RWPE1 (cell line): Measurements from ENCODE around the gene EML4.

Experiments
- CTCF ChIA-PET: fragments of 350-600 bp; sonication (Branson Sonifier 250); formaldehyde crosslinking; extraction: SDS; loops from one replicate; lab custom pipeline; 2021; lab: Yijun Ruan, JAX
- POLR2A ChIA-PET: fragments of 400-600 bp; formaldehyde crosslinking; extraction: SDS; loops from one replicate; lab custom pipeline; 2020; ENCODE audit warnings: antibody characterized with exemption; ENCODE audit not compliant: low non-redundant PET; lab: Yijun Ruan, JAX
- DNase-seq: peaks from one replicate; pipeline ENCODE4 v3.0.0; 2012; ENCODE audit warnings: low spot score
- H3K27ac ChIP-seq: fragments of 450-650 bp; 2 replicates; pipeline ENCODE4 v1.5.1; 2017
- TF ChIP-seq, protein P1 (sequence below): fragments of 450-650 bp; conservative IDR thresholded peaks from 2 replicates; pipeline ENCODE4 v1.5.1; 2017; ENCODE audit warnings: low read depth, mild to moderate bottlenecking

EML4 gene

DNA sequence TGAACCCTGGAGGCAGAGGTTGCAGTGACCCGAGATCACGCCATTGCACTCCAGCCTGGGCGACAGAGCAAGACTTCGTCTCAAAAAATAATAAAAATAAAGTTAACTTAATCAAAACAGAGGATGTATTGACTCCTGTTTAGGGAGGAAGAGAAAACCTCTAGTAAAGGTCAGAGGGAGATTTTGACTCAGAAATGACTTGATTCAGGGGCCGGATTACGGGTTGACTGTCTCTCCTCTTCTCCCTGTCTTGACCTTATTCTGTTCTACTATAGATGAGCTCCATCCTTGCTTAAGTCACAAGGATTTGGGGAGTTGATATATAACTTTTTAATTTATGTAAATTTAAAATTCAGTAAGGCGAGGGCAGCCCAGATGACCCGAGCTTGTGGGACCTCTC lies 120.9 kb downstream of the EML4 start:
- no peak for DNase-seq
- ChIA-PET CTCF (interaction anchor here (0.7 kb wide), 1 partner anchor 17 kb away, joined by 3 read pairs; no protein-coding TSS in a partner anchor), POLR2A (no interaction called here)
- TF ChIP-seq, protein P1, sequence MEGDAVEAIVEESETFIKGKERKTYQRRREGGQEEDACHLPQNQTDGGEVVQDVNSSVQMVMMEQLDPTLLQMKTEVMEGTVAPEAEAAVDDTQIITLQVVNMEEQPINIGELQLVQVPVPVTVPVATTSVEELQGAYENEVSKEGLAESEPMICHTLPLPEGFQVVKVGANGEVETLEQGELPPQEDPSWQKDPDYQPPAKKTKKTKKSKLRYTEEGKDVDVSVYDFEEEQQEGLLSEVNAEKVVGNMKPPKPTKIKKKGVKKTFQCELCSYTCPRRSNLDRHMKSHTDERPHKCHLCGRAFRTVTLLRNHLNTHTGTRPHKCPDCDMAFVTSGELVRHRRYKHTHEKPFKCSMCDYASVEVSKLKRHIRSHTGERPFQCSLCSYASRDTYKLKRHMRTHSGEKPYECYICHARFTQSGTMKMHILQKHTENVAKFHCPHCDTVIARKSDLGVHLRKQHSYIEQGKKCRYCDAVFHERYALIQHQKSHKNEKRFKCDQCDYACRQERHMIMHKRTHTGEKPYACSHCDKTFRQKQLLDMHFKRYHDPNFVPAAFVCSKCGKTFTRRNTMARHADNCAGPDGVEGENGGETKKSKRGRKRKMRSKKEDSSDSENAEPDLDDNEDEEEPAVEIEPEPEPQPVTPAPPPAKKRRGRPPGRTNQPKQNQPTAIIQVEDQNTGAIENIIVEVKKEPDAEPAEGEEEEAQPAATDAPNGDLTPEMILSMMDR = no peak
- H3K27ac ChIP-seq = no peak overlapping the region

DNA sequence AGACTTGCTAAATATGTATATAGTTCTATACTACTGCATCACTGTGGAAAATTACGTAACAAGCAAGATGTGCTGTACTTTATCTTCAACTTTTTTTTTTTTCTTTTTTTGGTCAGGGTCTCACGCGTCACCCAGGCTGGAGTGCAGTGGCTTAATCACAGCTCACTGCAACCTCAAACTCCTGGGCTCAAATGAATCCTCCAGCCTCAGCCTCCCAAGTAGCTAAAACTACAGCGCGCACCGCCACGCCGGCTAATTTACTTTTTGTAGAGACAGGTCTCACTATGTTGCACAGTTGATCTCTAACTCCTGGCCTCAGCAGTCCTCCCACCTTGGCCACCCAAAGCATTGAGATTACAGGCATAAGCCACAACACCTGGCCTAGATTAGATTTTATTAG lies 123.9 kb downstream of the EML4 start:
- ChIA-PET CTCF (no interaction called here), POLR2A (no interaction called here)
- no peak overlapping the region for H3K27ac ChIP-seq
- DNase-seq = no peak
- TF ChIP-seq, protein P1 = no peak

DNA sequence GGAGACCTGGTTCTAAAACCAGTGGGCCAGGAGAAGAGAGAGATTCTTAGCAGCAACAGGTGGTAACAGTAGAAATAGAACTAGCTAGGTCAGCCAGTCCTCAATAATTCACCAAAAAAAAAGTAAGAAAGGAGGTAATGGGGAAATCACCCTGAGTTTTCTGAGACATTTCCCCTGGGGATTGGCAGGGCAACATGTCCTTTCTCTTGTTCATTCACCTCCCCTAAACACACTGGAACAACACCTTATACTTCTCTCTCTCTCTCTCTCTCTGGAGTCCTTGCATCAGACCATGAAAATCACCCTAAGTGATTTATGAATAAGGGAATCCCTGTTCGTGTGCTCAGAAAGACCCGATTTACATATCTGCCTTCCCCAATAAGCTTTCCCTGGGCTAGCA lies 127.1 kb downstream of the EML4 start:
- DNase-seq = no peak
- H3K27ac ChIP-seq = no peak overlapping the region
- TF ChIP-seq, protein P1 = no peak
- ChIA-PET POLR2A (no interaction called here), CTCF (no interaction called here)

DNA sequence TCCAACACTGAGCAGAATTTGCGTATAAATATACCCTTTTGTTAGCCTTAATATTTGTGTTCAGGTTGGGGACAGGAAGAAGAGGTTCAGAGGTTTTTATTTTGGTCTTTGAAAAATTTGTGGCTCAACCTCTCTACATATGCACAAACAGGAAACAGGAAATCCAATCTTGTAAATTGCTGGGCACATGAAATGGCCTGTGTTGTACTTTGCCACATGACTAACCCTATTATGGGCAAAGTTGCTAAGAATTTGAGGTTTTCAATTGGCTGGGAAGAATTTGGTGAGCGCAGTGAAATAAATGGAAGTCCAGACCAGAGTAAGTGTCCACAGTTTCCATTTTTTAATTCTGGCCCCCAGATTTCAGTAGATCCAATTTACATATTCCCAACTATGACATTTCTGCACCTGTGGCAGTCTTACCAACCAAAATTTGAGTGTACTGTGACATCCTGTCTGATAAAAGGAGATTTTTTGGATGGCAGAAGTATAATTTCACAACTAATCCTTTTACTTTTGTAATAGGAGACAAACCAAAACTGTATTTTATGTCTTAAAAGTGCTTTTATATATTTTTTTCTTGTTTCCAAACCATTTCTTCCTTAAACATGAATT lies 128.3 kb downstream of the EML4 start:
- DNase-seq = no peak
- ChIA-PET POLR2A (no interaction called here), CTCF (no interaction called here)
- H3K27ac ChIP-seq = no peak overlapping the region
- TF ChIP-seq, protein P1 = no peak

DNA sequence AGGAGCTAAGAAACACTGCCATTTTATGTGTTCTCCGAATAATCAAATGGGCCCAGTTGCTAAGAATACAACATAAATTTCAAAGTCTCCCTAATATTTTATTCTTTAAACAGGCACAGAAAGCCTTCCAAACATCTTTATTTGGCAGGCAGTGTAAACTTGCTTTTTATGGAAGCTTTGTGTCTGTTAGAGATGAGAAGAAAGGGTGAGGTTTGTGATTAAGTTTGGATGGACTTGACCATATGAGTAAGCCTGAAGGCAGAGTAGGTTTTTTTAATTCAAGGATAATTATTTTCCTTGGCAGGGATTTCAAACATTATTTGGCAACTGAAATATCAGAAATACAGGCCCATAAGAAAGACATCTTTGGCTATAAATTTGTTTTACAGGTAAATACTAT lies 129.0 kb downstream of the EML4 start:
- DNase-seq = no peak
- no peak overlapping the region for H3K27ac ChIP-seq
- ChIA-PET CTCF (interaction anchor here (0.6 kb wide), 1 partner anchor 932 kb away, joined by 3 read pairs; no protein-coding TSS in a partner anchor), POLR2A (no interaction called here)
- TF ChIP-seq, protein P1 = no peak

DNA sequence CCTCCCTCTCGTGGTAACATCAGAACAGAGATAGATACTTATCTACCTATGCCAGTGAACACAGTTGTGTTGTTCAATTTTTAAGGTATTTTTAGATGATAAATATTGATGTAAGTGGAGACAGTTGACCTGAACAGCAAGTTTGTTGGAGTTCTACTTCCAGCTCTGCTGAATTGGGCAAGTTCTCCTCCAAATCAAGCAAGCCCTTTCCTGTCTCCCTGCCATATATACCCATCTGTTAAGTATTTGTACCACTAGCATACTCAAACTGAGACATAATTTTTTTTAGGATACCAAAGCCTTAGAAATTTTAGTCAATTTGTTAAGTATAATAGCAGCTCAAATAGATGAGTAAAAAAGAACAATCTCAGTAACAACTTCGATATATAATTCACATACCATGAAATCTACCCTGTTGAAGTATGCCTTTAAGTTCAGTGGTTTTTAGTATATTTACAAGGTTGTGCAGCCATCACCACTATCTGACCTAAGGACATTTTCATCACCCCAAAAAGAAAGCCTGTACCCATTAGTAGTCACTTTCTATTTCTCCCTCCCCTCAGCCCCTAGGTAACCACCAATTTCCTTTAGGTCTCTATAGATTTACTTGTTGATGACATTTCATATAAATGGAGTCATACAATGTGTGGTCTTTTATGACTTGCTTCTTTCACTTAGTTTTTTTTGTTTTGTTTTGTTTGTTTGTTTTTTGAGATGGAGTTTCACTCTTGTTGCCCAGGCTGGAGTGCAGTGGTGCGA lies 130.0 kb downstream of the EML4 start:
- ChIA-PET CTCF (interaction anchor here (0.6 kb wide), 1 partner anchor 931 kb away, joined by 3 read pairs; no protein-coding TSS in a partner anchor), POLR2A (no interaction called here)
- DNase-seq = no peak
- TF ChIP-seq, protein P1 = no peak
- no peak overlapping the region for H3K27ac ChIP-seq
